Measurements from ENCODE around the gene WDR82. TPM values are rescaled to one million over a fixed set of nuclear protein-coding genes. Genes with fewer than 3 reads are reported as not detected.

Gene WDR82
- total and polyA plus RNA-seq, 2 of the 8 experiments (the other 6 are each of a cell fraction or from before 2014, with no cell fraction given), result 33.5 to 82.7 TPM

DNA sequence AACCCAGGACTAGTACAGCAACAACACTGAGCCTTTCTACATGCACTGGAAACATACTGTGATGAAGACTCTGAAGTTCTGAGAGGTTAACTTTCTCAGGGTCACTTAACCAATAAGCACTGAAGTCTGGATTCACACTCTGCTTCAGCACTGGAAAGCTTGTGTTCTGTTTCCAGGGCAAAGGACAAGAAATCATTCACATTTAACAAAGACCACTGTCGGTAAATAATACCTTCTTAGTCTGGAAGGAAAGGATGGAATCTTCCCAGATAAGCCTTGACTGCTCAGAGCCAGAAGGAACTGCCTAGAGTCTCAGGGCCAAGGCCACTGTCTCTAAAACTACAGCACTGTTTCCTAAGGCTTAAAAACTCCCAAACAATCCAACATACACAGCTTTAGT is 4.9 kb upstream of the WDR82 start:
- Histone ChIP-seq H2BK120ac (replicated peaks; ENCODE audit: low read depth, low read length) (no peak overlapping the region), H3K4me3 (ENCODE audit: extremely low read depth in 1 of 4, insufficient read depth in 2 of 4, low read depth in 3 of 4, low read length in 4 of 4) (no peak overlapping the region), H2BK20ac (ENCODE audit: low read length) (no peak overlapping the region), H3K4ac (replicated peaks; ENCODE audit: insufficient read length, low read depth, low read length) (no peak overlapping the region), H4K5ac (ENCODE audit: insufficient read length, low read depth, low read length) (no peak overlapping the region), H4K20me1 (replicated peaks in 1 of 2; ENCODE audit: control insufficient read depth in 1 of 2, insufficient read depth in 2 of 2, low read length in 2 of 2) (no peaks in the 10 kb centered on the region), H3K27me3 (replicated peaks in 1 of 4; ENCODE audit: control insufficient read depth in 3 of 4, extremely low read depth in 1 of 4, insufficient read depth in 3 of 4, low read length in 3 of 4) (no peaks in the 10 kb centered on the region), H3K9ac (replicated peaks in 1 of 4; ENCODE audit: extremely low read depth in 1 of 4, low read depth in 3 of 4, low read length in 3 of 4) (no peak overlapping the region), H3K4me1 (replicated peaks in 1 of 4; ENCODE audit: control insufficient read depth in 3 of 4, insufficient read depth in 4 of 4, low read length in 3 of 4) (peaks cover 0 to 3% (median 2%) of the 10 kb centered on the region in 4 experiments; a peak in 4 of 7 replicates), H2AK5ac (ENCODE audit: low read depth, low read length) (no peak overlapping the region), H3K9me3 (ENCODE audit: insufficient read depth in 2 of 2, low read depth in 1 of 2, low read length in 1 of 2) (no peaks in the 10 kb centered on the region), H3K14ac (ENCODE audit: insufficient read length) (no peak overlapping the region), H4K8ac (ENCODE audit: extremely low read depth, insufficient read depth, low read length) (no peak overlapping the region), H3K79me1 (ENCODE audit: low read depth, low read length) (no peaks in the 10 kb centered on the region; the same call in 1 of the 2 replicates), H3K79me2 (ENCODE audit: control insufficient read depth in 1 of 2, insufficient read depth in 2 of 2, low read length in 2 of 2) (no peaks in the 10 kb centered on the region), H3K56ac (replicated peaks; ENCODE audit: insufficient read length, low read depth, low read length) (no peak overlapping the region), H3K23me2 (ENCODE audit: low read depth, low read length) (peaks cover 5% of the 10 kb centered on the region; the same call in 1 of the 2 replicates), H4K91ac (replicated peaks; ENCODE audit: insufficient read length, low read length) (no peak overlapping the region), H3K4me2 (ENCODE audit: insufficient read depth in 1 of 2, low read depth in 2 of 2, low read length in 2 of 2) (no peak overlapping the region), H2BK12ac (ENCODE audit: low read depth, low read length) (no peak overlapping the region), H2BK5ac (ENCODE audit: low read depth, low read length) (no peak overlapping the region), H2AFZ (ENCODE audit: low read length) (no peak overlapping the region), H3K36me3 (ENCODE audit: control insufficient read depth in 2 of 4, insufficient read depth in 4 of 4, low read length in 3 of 4) (no peaks in the 10 kb centered on the region), H2BK15ac (ENCODE audit: low read length) (no peak overlapping the region), H3K27ac (ENCODE audit: low read depth, low read length) (no peak overlapping the region), H3K18ac (ENCODE audit: extremely low read depth, low read length) (no peak overlapping the region), H3K23ac (ENCODE audit: insufficient read length) (no peak overlapping the region)
- DNase-seq (ENCODE audit: low read depth in 1 of 2, low spot score in 2 of 2), result no peak
- 94% methylated on average over 1 of the region's 1 CpG; no CpG with 5 or more reads in 1 of the 2 experiments for WGBS, 2 experiments (ENCODE audit: extremely low coverage in 1 of 2, insufficient coverage in 1 of 2, insufficient read length in 1 of 2, insufficient replicate concordance in 2 of 2, low coverage in 1 of 2, low lambda C conversion rate in 2 of 2, missing lambda C conversion rate in 1 of 2)
- FAIRE-seq, result no peak
- ChIA-PET POLR2A (ENCODE audit: partially characterized antibody) (interaction anchor here (1.2 to 1.5 kb wide), 2 partner anchors 34 to 47 kb away, joined by 3 to 4 read pairs; no protein-coding TSS in a partner anchor), CTCF (ENCODE audit: partially characterized antibody) (interaction anchor here (1.0 to 3.1 kb wide), 6 partner anchors 14 to 105 kb away, joined by 3 to 11 read pairs (median 6); no protein-coding TSS in a partner anchor)
- TF ChIP-seq, protein P1, sequence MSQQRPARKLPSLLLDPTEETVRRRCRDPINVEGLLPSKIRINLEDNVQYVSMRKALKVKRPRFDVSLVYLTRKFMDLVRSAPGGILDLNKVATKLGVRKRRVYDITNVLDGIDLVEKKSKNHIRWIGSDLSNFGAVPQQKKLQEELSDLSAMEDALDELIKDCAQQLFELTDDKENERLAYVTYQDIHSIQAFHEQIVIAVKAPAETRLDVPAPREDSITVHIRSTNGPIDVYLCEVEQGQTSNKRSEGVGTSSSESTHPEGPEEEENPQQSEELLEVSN (IDR thresholded peaks at IDR 0.05), result no peak
- TF ChIP-seq RFX5 (IDR thresholded peaks at IDR 0.05; ENCODE audit: borderline replicate concordance, low read depth, low read length) (no peak), GABPA (IDR thresholded peaks at IDR 0.05; ENCODE audit: borderline replicate concordance, insufficient read depth, low read length) (no peak), TEAD4 (IDR thresholded peaks at IDR 0.05; ENCODE audit: low read depth, low read length) (no peak), BCL11A (IDR thresholded peaks at IDR 0.05; ENCODE audit: low read depth in 2 of 2, low read length in 2 of 2) (no peak), RBBP5 (IDR thresholded peaks at IDR 0.05; ENCODE audit: borderline replicate concordance, low read depth, low read length) (no peak)
- TF ChIP-seq, protein P2, sequence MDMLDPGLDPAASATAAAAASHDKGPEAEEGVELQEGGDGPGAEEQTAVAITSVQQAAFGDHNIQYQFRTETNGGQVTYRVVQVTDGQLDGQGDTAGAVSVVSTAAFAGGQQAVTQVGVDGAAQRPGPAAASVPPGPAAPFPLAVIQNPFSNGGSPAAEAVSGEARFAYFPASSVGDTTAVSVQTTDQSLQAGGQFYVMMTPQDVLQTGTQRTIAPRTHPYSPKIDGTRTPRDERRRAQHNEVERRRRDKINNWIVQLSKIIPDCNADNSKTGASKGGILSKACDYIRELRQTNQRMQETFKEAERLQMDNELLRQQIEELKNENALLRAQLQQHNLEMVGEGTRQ (IDR thresholded peaks at IDR 0.05; ENCODE audit: low read length), result no peak
